GM18868 (cell line): Measurements from ENCODE around the gene INHBC.
A peak's percentile ranks its signal among the peaks of the same experiment; 100 is the strongest.

ENCODE experiments used
- ATAC-seq: cut with Tn5 transposase; IDR thresholded peaks from one replicate; pipeline ENCODE4 v1.9.1; 2021; ENCODE audit warnings: mild to moderate bottlenecking, moderate library complexity; ENCODE audit not compliant: unreplicated experiment

Gene INHBC

DNA sequence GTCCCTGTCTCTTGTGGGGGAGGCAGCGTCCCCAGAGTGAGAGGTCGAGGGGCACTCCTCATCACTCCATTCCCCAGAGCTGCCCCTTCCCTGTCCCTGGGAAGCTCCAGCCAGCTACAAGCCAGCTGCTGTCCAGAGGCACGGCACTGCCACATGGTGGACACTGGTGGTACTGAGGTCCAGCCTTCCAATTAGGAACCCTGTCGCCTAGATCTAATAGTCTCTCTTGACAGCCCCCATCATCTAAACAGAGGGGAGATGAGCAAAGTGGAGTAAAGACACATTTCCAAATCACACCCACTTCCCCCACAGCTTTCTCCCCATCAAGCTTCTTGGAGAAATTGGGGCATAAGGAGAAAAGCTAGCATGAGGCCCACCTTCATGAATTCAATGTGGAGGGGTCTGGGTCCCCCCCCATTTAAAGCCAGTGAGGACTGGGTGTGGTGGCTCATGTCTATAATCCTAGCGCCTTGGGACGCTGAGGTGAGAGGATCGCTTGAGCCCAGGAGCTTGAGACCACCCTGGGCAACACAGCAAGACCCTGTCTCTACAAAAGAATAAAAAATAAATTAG, 18.4 kb downstream of the INHBC start:
- peak; percentile 58 for ATAC-seq

GRCh38 chr12:57454213-57454565, 19.6 kb downstream of the INHBC start:
- no peak for ATAC-seq

DNA sequence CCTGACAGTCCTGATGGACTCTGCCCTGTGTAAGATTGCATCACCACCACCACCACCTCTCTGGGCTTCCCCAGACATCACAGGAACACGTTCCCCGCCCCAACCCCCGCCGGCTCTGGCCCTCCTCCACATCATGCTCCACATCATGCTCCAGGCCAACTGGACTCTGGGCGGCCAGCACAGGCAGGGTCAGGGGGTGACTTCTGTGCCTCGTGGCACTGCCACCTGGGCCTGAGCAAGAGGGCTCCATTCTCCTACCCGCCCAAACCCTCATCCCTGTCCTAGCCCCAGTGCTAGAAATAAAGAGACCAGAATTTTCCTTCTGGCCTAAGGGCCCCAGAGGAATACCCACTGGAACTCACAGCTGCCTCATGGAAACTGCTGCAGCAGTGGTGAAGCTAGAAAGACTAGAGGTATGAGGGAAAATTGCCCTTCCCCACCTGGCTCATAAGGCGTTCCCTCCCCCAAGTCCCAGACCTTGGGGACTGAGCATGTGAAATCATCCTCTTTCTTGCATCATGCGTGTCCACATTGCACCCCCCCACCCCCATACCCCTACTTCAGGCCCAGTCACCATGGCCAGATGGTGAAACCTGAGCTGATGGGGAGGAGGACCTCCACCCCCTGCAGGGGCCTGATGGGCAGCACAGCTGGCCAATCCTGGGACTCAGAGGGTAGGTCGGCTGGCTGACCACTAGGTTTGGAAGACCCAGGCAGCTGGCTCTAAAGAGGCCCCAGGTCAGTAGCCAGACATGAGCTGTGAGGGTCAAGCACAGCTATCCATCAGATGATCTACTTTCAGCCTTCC, 20.2 kb downstream of the INHBC start, which contains the start of gene INHBE:
INHBE (plus strand) TSS at position 742 of the 808 bp plus-strand sequence. CDS start 230 bp downstream, outside the sequence.
- no peak for ATAC-seq

- ATAC-seq: no peak
These were observed 21.0 kb downstream of the INHBC start for GRCh38 chr12:57455374-57456144.

- ATAC-seq: peak; percentile 35
These were observed 21.6 kb downstream of the INHBC start for GRCh38 chr12:57456145-57456700.

DNA sequence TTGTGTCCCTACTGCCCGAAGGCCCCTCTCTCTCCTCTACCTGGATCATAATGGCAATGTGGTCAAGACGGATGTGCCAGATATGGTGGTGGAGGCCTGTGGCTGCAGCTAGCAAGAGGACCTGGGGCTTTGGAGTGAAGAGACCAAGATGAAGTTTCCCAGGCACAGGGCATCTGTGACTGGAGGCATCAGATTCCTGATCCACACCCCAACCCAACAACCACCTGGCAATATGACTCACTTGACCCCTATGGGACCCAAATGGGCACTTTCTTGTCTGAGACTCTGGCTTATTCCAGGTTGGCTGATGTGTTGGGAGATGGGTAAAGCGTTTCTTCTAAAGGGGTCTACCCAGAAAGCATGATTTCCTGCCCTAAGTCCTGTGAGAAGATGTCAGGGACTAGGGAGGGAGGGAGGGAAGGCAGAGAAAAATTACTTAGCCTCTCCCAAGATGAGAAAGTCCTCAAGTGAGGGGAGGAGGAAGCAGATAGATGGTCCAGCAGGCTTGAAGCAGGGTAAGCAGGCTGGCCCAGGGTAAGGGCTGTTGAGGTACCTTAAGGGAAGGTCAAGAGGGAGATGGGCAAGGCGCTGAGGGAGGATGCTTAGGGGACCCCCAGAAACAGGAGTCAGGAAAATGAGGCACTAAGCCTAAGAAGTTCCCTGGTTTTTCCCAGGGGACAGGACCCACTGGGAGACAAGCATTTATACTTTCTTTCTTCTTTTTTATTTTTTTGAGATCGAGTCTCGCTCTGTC, 22.3 kb downstream of the INHBC start:
- no peak for ATAC-seq

GRCh38 chr12:57458665-57459054, 24.1 kb downstream of the INHBC start:
- no peak for ATAC-seq

DNA sequence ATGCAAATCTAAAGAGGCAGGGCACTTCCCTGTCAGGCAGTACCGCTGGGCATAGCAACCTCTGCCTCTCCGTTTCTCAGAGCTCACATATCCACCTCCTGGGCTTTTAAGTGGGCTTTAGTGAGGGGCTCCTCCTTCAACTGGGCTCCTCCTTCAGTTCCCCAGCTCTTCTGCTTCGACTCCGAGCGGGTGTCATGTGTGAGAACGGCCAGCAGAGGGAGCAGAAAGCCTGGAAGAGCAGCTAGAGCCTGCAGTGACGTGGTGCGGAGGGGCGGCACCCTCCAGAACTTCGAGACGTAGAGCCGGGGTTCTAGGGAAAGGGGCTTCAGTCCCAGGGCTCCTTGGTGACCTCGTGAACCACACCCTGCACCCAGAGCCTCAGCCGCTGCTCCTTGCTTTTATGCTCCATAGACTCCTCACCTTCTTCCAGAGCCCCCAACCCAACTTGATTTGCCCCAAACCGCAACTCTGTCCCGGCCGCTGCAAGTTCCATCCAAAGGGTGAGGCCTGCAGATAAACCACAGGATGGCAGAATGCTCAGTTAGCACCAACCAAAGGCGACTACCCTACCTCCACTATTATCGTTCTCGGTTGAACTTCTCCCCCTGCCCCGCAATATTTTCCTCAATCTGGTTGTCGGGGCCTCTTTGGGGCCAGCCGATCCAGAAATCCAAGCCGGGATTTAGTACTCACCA, 24.6 kb downstream of the INHBC start:
- peak; percentile 72 for ATAC-seq

- no peak for ATAC-seq
These were observed 25.3 kb downstream of the INHBC start, which contains the start of gene GLI1 for GRCh38 chr12:57459750-57460467. Gene GLI1, plus strand, starts transcription at chr12:57459785. Its CDS starts 3,907 bp downstream, at chr12:57463692.

DNA sequence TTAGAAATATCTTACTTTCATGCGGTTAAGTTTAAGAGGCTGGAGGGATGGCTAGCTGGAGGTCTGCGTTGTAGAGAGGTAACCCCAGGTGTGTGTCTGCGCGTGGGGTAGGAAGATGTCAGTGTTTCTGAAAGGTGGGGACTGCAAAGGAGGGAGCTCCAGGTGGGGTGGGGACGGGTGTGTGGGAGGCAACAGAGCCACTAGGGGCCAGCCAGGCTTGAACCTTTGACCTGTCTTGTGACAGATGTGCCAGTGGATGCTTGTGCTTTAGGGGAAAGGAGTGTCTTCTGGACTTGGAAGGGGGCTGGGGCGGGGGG, 25.8 kb downstream of the INHBC start:
- no peak for ATAC-seq

- ATAC-seq: no peak
These were observed 26.3 kb downstream of the INHBC start for GRCh38 chr12:57460841-57461275.

GRCh38 chr12:57461276-57461916, 26.8 kb downstream of the INHBC start:
- no peak for ATAC-seq

GRCh38 chr12:57461917-57462250, 27.3 kb downstream of the INHBC start:
- ATAC-seq: no peak

- peak; percentile 71 for ATAC-seq
These were observed 27.8 kb downstream of the INHBC start for GRCh38 chr12:57462251-57462911.

GRCh38 chr12:57462912-57463253, 28.3 kb downstream of the INHBC start:
- no peak for ATAC-seq

DNA sequence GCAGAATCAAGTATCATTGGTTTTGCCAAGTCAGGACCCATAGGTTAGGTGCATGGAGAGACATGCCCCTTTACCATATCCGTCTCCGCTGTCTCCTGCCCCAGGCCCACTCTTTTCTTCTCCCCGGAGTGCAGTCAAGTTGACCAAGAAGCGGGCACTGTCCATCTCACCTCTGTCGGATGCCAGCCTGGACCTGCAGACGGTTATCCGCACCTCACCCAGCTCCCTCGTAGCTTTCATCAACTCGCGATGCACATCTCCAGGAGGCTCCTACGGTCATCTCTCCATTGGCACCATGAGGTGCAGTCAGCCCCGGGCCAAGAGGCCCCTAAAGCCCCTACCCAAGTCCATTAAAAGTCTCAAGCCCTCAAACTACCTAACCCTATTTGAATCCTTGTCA, 30.0 kb downstream of the INHBC start:
- no peak for ATAC-seq

- no peak for ATAC-seq
These were observed 30.6 kb downstream of the INHBC start for GRCh38 chr12:57465030-57465746.
